HUES64 (cell line): ENCODE data around the gene ADAP1.
"Not testable (repeated sequence)": the region's sequence is repeated elsewhere in the genome, so short reads cannot be mapped to it uniquely, and the experiment has no call there.

Experiments
- H3K27ac ChIP-seq: 2 replicates; pipeline ENCODE4 v1.7.0; 2013; ENCODE audit warnings: low read depth, low read length, inconsistent platforms
- H3K27me3 ChIP-seq: 2 replicates; pipeline ENCODE4 v1.6.1; 2013; ENCODE audit warnings: mild to moderate bottlenecking, low read length; ENCODE audit not compliant: insufficient read depth
- H3K36me3 ChIP-seq: 2 replicates; pipeline ENCODE4 v1.6.1; 2013; ENCODE audit warnings: mild to moderate bottlenecking, low read length; ENCODE audit not compliant: insufficient read depth
- H3K4me1 ChIP-seq: 2 replicates; pipeline ENCODE4 v1.6.1; 2013; ENCODE audit warnings: mild to moderate bottlenecking, low read length, moderate library complexity; ENCODE audit not compliant: insufficient read depth
- H3K4me3 ChIP-seq: 2 replicates; pipeline ENCODE4 v1.5.1; 2013; ENCODE audit warnings: mild to moderate bottlenecking, low read length, moderate library complexity
- H3K9ac ChIP-seq: 2 replicates; pipeline ENCODE4 v1.6.1; 2013; ENCODE audit warnings: mild to moderate bottlenecking, low read depth, low read length
- H3K9me3 ChIP-seq: 2 replicates; pipeline ENCODE4 v1.6.1; 2013; ENCODE audit warnings: low read depth, low read length; ENCODE audit not compliant: insufficient read depth
- WGBS: fragments of 150-250, 120-280 bp; methylation state at CpG from one replicate; pipeline ENCODE4 v1.1.7; 2013; ENCODE audit warnings: missing lambda C conversion rate; 5-methylcytosine and 5-hydroxymethylcytosine counted together

ADAP1 gene

GRCh38 chr7:875476-876076 lies 78.9 kb downstream of the ADAP1 start:
- Histone ChIP-seq H3K9ac (peak overlapping the region; percentile 64), H3K36me3 (peaks cover 58% of the 10 kb centered on the region), H3K27ac (peak overlapping the region; percentile 75; the same call in 1 of the 2 replicates), H3K27me3 (no peaks in the 10 kb centered on the region), H3K4me3 (0 out of 2 replicates have a peak overlapping the region, but pooled peaks have one; percentile 16), H3K4me1 (peaks cover 6% of the 10 kb centered on the region), H3K9me3 (no peaks in the 10 kb centered on the region)
- 94% methylated on average over 24 of the region's 27 CpGs for WGBS

- Histone ChIP-seq H3K36me3 (peaks cover 63% of the 10 kb centered on the region), H3K9ac (no peak overlapping the region), H3K9me3 (no peaks in the 10 kb centered on the region), H3K4me1 (peaks cover 6% of the 10 kb centered on the region), H3K27ac (no peak overlapping the region; the same call in 1 of the 2 replicates), H3K4me3 (no peak overlapping the region), H3K27me3 (no peaks in the 10 kb centered on the region)
- WGBS: 92% methylated on average over 7 of the region's 7 CpGs
Observed at GRCh38 chr7:875051-875450, 79.4 kb downstream of the ADAP1 start.

GRCh38 chr7:874031-874749 lies 80.3 kb downstream of the ADAP1 start:
- peaks cover 6% of the 10 kb centered on the region for H3K4me1 ChIP-seq
- H3K36me3 ChIP-seq: peaks cover 67% of the 10 kb centered on the region
- WGBS: 90% methylated on average over 8 of the region's 9 CpGs
- no peaks in the 10 kb centered on the region for H3K27me3 ChIP-seq
- 0 out of 2 replicates have a peak overlapping the region, but pooled peaks have one; percentile 1 for H3K9ac ChIP-seq
- no peaks in the 10 kb centered on the region for H3K9me3 ChIP-seq
- no peak overlapping the region for H3K4me3 ChIP-seq
- no peak overlapping the region; the same call in 1 of the 2 replicates for H3K27ac ChIP-seq

GRCh38 chr7:873367-874002 lies 81.0 kb downstream of the ADAP1 start:
- peak overlapping the region; percentile 1; the same call in 1 of the 2 replicates for H3K9ac ChIP-seq
- H3K4me1 ChIP-seq: peaks cover 6% of the 10 kb centered on the region
- H3K27ac ChIP-seq: peak overlapping the region; percentile 44; the same call in 1 of the 2 replicates
- peaks cover 67% of the 10 kb centered on the region for H3K36me3 ChIP-seq
- WGBS: 53% methylated on average over 18 of the region's 18 CpGs
- H3K27me3 ChIP-seq: no peaks in the 10 kb centered on the region
- H3K4me3 ChIP-seq: no peak overlapping the region
- no peaks in the 10 kb centered on the region for H3K9me3 ChIP-seq

GRCh38 chr7:872685-873084 lies 81.8 kb downstream of the ADAP1 start:
- H3K27me3 ChIP-seq, H3K4me3 ChIP-seq, H3K27ac ChIP-seq, H3K9ac ChIP-seq, H3K9me3 ChIP-seq, H3K4me1 ChIP-seq: not testable (repeated sequence)
- H3K36me3 ChIP-seq: peaks cover 69% of the 10 kb centered on the region
- WGBS: 96% methylated on average over 19 of the region's 19 CpGs

GRCh38 chr7:871900-872537 lies 82.5 kb downstream of the ADAP1 start:
- Histone ChIP-seq H3K27me3 (no peaks in the 10 kb centered on the region), H3K27ac (no peak overlapping the region), H3K9me3 (no peaks in the 10 kb centered on the region), H3K4me1 (peaks cover 4% of the 10 kb centered on the region), H3K9ac (no peak overlapping the region), H3K4me3 (no peak overlapping the region), H3K36me3 (peaks cover 75% of the 10 kb centered on the region)
- 91% methylated on average over 14 of the region's 14 CpGs for whole genome bisulfite sequencing

GRCh38 chr7:869348-869747 lies 85.1 kb downstream of the ADAP1 start:
- peaks cover 4% of the 10 kb centered on the region for H3K4me1 ChIP-seq
- 96% methylated on average over 14 of the region's 14 CpGs for WGBS
- H3K27me3 ChIP-seq: no peaks in the 10 kb centered on the region
- H3K9ac ChIP-seq: no peak overlapping the region
- no peak overlapping the region for H3K4me3 ChIP-seq
- H3K27ac ChIP-seq: no peak overlapping the region
- no peaks in the 10 kb centered on the region for H3K9me3 ChIP-seq
- peaks cover 82% of the 10 kb centered on the region for H3K36me3 ChIP-seq

- 96% methylated on average over 17 of the region's 17 CpGs for whole genome bisulfite sequencing
- no peak overlapping the region for H3K27ac ChIP-seq
- no peaks in the 10 kb centered on the region for H3K4me1 ChIP-seq
- peaks cover 82% of the 10 kb centered on the region for H3K36me3 ChIP-seq
- no peaks in the 10 kb centered on the region for H3K9me3 ChIP-seq
- no peak overlapping the region for H3K4me3 ChIP-seq
- H3K9ac ChIP-seq: no peak overlapping the region
- H3K27me3 ChIP-seq: no peaks in the 10 kb centered on the region
Observed at GRCh38 chr7:868189-868486, 86.3 kb downstream of the ADAP1 start.

- no peaks in the 10 kb centered on the region for H3K4me1 ChIP-seq
- no peak overlapping the region for H3K4me3 ChIP-seq
- no peaks in the 10 kb centered on the region for H3K9me3 ChIP-seq
- no peak overlapping the region for H3K27ac ChIP-seq
- H3K27me3 ChIP-seq: no peaks in the 10 kb centered on the region
- 96% methylated on average over 22 of the region's 22 CpGs for WGBS
- no peak overlapping the region for H3K9ac ChIP-seq
- peaks cover 82% of the 10 kb centered on the region for H3K36me3 ChIP-seq
Observed at GRCh38 chr7:867406-868188, 86.9 kb downstream of the ADAP1 start.

- Histone ChIP-seq H3K36me3 (peaks cover 82% of the 10 kb centered on the region), H3K27ac (no peak overlapping the region), H3K9me3 (no peaks in the 10 kb centered on the region), H3K27me3 (no peaks in the 10 kb centered on the region), H3K4me1 (no peaks in the 10 kb centered on the region), H3K4me3 (no peak overlapping the region), H3K9ac (no peak overlapping the region)
- WGBS: 95% methylated on average over 18 of the region's 18 CpGs
Observed at GRCh38 chr7:867001-867405, 87.5 kb downstream of the ADAP1 start.
